Middle frontal gyrus (tissue), 1 donor: ENCODE results near the gene OR2B2.

Experiments
- DNase-seq: peaks from one replicate; pipeline ENCODE4 v3.0.0-alpha.2; 2015; ENCODE audit warnings: low spot score; ENCODE audit errors: extremely low spot score

OR2B2 gene

DNA sequence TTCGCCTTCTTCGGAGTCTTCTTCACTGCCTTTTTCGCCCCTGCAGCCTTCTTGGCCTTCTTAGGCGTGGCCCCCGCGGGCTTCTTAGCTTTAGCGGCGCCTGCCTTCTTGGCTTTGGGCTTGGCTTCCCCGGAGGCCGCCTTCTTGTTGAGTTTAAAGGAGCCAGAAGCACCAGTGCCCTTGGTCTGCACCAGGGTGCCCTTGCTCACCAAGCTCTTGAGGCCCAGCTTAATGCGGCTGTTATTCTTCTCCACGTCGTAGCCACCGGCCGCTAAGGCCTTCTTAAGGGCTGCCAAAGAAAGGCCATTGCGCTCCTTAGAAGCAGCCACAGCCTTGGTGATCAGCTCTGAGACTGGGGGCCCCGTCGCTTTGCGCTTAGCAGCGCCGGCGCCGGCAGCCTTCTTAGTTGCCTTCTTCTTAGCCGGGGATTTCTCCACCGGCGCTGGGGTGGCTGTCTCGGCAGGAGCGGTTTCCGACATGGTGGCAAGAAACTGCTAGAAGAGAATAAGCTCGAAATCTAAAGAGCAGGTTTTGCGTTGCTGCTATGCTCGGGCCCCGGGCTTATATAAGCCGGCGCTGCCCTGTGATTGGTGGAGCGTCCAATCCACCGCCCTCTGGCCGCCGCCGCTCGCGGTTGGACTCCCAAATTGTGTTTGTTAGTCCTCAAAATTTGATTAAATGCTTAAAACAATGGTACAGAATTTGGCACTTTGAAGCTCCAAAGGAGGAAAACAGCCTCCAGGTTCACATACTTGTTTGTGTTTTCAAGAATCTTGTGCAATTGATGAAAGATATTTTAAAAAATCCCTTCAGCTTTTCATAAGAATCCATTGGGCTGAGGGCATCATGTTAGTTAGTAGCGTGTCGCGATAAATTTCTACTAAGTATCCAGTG, 44.9 kb downstream of the OR2B2 start:
- no peak for DNase-seq

DNA sequence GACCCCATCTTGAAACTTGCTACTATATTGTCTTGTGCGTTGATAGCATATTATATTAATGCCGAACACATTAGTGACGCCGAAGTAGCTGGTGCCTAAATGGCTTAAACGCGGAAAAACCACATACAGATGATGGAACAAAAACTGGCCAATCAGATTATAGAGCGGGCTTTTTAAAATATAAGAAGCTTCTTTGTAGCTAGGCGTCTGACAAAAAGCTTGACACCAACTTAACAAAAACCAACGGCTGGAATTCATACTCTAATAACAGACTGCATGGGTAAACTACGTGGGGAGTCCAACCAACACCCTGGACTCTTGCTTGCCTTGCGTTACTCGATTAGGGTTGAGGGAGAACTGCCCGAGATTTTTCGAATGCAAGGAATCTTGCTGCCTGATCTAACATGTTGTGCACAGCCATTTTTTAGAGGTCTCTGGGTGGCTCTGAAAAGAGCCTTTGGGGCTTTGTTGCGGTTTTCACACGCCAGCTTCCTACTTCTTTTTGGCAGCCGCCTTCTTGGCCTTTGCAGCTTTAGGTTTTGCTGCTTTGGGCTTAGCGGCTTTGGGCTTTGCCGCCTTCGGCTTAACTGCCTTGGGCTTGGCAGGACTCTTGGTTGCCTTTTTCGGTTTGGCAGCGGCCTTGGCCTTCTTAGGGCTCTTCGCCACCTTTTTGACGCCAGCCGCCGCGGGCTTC, 45.7 kb downstream of the OR2B2 start:
- DNase-seq = no peak

- DNase-seq = no peak
Measured at GRCh38 chr6:27865850-27866356, 46.3 kb downstream of the OR2B2 start.

DNA sequence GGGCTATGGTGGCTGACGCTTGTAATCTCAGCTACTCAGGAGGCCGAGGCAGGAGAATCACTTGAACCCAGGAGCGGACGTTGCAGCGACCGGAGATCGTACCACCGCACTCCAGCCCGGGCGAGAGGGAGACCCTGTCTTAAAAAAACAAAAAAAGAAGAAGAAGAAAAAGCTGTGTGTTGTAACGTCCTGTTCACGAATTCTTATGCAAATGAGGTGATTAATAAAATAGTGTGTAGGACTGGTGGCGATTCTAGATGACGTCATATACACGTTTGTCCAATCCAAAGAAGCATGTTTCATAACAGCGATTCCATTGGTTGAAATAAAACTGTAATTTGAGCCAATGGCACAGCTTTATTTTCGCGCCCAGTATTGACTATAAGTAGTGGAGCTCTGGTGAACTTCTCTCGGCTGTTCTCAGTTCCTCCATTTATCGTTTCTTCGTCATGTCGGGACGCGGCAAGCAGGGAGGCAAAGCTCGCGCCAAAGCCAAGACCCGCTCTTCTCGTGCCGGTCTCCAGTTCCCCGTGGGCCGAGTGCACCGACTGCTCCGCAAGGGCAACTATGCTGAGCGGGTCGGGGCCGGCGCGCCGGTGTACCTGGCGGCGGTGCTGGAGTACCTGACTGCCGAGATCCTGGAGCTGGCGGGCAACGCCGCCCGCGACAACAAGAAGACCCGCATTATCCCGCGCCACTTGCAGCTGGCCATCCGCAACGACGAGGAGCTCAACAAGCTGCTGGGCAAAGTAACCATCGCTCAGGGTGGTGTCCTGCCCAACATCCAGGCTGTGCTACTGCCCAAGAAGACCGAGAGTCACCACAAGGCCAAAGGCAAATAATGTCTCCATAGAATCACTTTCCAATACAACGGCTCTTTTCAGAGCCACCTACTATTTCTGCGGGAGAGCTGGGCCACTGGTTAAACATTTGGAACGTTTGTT, 47.0 kb downstream of the OR2B2 start:
- peak; percentile 26 for DNase-seq

DNA sequence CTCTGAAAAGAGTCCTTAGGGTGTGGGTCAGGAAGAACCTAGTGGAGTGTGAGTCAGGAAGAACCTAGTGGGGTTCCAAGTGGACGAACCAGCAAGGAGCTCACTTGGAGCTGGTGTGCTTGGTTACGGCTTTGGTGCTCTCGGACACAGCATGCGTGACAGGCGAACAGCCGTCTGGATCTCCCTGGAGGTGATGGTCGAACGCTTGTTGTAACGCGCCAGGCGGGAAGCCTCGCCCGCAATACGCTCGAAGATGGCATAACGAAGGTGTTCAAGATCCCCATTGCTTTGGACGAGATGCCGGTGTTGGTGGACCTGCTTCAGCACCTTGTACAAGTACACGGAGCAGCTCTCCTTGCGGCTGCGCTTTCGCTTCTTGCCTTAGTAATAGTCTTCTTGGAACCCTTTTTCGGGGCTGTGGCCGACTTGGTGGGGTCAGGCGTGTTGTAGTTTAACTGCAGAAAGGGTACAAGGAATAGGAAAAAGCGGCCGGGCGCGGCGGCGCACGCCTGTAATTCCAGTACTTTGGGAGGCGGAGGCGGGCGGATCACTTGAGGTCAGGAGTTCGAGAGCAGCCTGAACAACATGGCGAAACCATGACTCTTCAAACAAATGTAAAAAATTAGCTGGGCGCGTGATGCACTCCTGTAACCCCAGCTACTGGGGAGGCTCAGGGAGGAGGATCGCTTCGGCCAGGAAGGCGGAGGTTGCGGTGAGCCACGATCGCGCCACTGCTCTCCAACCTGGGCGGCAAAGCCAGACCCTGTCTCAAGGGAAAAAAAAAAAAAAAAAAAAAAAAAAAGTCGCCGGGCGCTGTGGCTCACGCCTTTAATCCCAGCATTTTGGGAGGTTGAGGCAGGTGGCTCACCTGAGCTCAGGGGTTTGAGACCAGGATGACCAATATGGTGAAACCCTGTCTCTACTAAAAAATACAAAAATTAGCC, 48.0 kb downstream of the OR2B2 start:
- DNase-seq = no peak

DNA sequence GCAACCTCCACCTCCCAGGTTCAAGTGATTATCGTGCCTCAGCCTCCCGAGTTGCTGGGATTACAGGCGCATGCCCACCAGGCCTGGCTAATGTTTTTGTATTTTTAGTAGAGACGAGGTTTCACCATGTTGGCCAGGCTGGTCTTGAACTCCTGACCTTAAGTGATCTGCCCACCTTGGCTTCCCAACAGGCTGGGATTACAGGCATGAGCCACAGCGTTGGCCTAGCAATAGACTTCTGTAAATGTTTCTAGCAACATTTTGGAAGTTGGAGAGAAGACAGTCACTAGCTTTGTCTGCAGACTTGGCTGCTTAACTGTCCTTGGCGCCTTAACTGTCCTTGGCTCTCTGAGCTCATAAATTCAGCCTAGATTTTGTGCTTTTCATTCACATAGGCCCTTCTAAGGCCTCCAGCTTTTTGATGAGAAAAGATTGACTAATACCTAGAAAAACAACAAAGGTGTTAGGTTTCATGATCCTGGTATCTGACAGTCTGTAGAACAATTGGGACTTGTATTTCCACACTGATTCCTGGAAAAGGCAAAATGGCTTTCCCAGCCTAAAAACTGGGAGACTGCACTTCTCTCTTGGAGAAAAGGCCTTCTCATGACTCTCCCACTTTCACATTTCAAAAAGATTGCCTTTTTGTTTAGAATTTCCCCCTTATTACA, 49.7 kb downstream of the OR2B2 start:
- DNase-seq = no peak

- DNase-seq = no peak
Measured at GRCh38 chr6:27861861-27862260, 50.3 kb downstream of the OR2B2 start.

GRCh38 chr6:27861276-27861840, 50.8 kb downstream of the OR2B2 start:
- no peak for DNase-seq
